HG03039 (cell line): ENCODE results near the gene ZC4H2.
A peak's percentile ranks its signal among the peaks of the same experiment; 100 is the strongest.
"Not testable (repeated sequence)": the region's sequence is repeated elsewhere in the genome, so short reads cannot be mapped to it uniquely, and the experiment has no call there.

Source experiments
- ATAC-seq: cut with Tn5 transposase; IDR thresholded peaks from one replicate; pipeline ENCODE4 v1.9.1; 2021; ENCODE audit warnings: mild to moderate bottlenecking, moderate library complexity; ENCODE audit not compliant: unreplicated experiment

Gene ZC4H2, protein sequence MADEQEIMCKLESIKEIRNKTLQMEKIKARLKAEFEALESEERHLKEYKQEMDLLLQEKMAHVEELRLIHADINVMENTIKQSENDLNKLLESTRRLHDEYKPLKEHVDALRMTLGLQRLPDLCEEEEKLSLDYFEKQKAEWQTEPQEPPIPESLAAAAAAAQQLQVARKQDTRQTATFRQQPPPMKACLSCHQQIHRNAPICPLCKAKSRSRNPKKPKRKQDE

DNA sequence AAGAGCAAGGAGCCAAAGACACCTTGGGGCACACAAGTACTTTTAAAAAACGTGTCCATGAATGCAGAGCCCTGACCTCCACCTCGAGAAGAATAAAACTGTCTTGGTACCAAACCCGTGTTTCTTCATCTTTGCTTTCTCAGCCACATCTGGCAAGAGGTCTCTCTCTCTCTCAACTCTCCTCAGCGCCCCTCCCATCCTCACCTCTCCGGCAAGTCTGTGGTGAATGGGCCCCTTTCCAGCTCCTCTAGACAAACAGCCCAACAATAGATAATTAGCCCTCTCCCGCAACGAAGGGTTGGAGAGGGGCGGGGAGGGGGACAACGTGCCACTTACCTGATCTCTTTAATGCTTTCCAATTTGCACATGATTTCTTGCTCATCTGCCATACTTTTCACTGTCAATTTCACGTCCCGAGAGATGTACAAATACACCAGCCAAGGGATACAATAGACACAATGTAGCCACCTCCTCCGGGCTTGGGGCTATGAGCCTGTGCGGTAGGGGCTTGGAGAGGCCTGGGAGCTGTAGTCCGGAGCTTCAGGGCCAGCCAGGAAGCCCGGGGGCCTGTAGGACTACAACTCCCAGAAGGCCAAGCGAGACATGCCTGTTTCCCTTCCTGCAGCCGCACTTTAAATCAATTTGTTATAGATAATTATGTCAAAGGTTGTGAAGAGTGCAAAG, at the start of gene ZC4H2:
Gene ZC4H2 (minus strand): TSS at position 462 of the 684 bp plus-strand sequence. CDS start 73 bp downstream, at position 389.
- ATAC-seq, result peak; percentile 100

DNA sequence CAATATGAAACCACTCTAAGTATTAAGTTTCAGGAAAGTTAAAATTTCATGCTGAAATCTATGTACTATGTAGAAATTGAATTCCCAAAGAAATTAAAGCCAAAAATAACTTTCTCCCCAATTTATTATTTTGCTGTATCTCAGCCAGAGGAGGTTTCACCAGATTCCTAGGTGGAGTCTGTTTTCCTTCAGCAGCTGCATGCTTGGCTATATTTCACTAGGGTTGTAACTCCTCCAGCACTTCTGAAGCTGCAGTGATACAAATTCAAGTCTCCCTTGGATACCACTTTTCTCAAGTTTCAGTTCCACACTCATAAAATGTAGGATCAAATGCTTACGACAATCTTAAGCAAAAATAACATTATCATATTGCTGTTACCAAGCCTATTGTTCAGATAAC, 41.2 kb upstream of the ZC4H2 start:
- no peak for ATAC-seq

DNA sequence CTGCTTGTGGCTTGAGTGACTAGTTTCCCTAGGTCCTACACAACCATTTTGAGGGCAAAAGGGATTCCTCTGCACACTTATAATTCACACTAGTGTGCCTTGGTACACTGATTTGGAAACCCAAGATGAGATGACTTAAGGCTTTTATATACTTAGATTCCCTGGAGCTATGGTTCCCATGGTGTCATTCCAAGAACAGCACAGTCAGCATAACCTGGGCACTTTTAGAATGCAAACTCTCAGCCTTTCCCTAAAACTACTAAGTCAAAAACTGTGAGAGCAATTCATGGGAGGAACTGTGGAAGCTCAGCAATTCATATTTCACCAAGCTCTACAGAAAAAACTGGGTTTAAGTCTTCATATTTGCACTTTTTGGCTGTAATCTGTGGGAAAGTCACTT, 38.0 kb upstream of the ZC4H2 start:
- ATAC-seq, result no peak

DNA sequence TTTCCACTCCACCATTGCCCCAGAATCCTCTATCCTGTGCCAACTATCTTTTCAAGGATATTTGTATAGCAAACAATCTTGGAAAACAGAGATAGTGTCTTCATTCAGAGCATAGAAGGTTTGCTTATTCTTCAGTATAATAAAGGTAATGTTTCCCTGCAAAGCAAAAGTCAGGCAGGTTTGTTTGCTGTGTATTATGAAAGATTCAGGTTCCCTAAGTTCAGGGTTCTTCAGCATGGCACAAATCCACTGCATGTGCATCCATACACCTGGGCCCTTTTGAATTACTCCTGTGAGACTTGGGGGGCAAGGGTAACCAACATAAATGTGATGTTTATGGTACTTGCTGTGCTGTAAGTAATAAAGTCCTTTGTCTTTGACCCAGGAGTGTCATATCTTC, 33.2 kb upstream of the ZC4H2 start:
- ATAC-seq, result no peak

DNA sequence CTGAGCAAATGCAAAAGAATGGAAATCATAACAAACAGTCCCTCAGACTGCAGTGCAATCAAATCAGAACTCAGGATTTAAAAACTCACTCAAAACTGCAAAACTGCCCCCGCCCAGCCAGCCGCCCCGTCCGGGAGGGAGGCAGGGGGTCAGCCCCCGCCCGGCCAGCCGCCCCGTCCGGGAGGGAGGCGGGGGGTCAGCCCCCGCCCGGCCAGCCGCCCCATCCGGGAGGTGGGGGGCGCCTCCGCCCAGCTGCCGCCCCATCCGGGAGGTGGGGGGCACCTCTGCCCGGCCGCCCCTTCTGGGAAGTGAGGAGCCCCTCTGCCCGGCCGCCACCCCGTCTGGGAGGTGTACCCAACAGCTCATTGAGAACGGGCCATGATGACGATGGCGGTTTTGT, 26.0 kb upstream of the ZC4H2 start:
- not testable (repeated sequence) for ATAC-seq

DNA sequence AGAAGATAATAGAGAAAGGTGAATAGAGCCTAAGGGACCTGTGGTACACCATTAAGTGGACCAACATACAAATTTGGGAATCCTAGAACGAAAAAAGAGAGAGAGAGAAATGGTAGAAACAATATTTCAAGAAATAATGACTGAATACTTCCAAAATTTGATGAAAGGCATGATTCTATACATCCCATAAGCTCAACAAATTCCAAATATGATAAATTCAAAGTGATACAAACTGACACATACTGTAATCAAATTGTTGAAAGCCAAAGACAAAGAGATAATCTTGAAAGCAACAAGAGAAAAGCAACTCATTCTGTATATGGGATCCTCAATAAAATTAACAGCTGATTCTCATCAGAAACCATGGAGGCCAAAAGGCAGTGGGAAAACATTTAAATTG, 20.6 kb upstream of the ZC4H2 start:
- no peak for ATAC-seq

DNA sequence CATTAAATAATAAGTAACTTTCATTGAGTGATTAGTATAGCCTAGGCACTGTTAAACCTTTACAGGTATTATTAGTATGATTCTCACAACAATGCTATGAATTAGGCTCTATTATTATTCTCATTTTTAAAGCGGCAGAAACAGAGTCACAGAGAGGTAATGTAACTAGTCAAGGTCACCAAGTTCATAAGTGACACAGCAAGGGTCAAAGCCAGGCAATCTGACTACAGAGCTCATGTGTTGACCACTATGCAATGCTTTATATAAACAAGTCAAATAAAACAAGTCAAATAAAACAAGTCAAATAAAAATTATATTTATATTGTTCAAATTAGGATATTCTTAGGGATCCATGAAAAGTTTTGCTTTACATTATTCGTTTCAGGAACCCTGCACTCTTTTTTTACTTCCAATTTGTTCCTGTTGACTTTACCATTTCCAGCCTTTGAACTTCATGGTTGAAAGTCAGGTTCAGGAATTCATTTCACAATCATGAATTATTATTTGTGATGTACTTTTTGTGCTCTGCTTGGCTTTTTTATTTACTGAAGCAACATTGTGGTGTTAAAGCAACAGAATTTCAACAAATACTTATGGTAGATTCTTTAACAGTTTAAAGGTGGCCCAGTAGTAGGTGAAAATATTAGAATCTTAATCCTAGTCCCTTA, 18.0 kb upstream of the ZC4H2 start:
- ATAC-seq, result no peak

DNA sequence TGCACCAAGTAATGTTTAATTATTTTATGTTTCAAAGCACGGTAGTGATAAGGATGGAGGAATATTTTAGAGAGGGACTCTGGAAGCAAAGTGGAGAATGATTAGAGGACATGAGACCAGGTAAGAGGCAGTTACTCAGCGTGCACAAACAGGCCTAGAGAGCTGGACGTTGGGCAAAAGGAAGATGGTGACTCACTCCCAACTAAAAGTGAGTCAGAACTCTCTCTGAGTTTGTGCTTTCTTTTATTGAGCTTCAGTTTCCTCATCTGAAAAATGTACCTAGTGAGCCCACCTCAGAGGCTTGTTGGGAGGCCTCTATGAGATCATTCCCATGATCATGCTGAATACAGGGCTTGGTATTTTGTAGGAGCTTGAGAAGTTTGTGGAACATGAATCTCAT, 1.6 kb upstream of the ZC4H2 start:
- no peak for ATAC-seq

DNA sequence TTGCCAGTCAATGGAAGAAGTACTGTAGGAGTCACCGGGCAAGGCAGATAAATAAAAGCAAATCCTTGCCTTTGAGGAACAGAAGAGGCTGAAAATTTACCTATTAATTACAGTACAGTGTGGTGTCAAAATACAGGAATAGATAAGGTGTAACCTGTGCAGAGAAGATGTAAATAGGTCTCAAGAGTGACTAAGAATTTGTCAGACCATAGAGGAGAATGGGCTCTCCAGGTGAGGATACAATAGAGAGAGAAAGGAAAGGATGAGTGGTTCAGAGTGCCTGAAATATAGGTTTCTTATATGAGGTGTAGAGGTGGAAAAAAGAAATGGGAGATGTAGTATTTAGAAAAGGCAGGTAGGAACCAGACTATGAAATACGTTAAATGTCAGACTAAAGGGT, 801 bp upstream of the ZC4H2 start:
- no peak for ATAC-seq

DNA sequence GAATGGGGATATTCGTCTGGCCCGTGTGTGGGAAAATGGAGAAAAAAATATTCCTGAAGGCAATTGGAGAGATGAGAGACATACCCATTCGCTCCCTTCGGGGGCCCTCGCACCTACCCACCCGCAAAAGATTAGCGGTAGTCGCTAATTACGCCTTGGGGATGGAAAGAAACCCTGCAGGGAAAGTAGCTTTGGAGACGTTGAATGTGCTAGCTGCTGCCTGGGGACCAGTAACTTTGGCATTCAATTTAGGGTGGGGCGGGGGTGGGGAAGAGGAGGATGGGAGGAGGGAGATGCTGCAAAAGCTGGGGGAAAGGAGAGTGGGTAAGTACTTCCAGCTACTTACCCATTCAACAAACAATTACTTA, 407 bp upstream of the ZC4H2 start:
- peak; percentile 22 for ATAC-seq

DNA sequence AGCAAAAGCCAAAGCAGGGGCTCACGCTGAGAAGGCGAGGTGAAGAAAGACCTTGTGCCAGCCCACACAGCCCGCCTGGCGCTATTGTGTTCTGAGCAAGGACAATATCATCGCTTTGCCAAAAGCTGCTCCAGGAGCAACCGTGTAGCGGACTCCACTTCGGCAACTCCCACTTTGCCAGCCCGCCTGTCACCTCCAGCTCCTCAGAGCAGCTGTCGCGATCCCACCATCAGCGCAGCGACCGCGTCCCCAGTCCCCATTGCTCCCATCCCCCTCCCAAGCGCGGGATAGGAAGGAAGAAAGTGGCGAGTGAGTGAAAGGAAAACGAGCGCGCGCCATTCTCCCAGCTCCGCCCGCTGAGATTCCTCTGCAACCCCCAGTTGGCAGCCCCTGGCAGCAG, 759 bp downstream of the ZC4H2 start:
- no peak for ATAC-seq

DNA sequence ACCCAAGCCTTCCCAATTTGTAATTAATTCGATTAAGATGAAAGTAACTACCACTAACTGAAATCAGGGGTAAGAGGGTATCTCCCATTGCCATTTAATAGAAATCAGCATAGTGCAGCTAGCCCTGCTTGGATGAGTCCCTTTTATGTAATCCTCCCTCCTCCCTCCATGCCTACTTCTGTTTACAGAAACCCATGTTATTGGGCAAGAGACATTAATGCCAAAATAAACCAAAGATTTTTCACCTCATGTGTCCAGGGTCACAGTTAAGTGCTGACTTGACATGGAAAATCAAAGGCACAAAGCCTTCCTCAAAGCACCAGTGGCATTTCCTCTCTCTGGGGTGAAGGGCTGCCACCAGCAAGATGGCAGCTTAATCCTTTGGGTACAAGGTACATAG, 50.8 kb downstream of the ZC4H2 start:
- no peak for ATAC-seq

DNA sequence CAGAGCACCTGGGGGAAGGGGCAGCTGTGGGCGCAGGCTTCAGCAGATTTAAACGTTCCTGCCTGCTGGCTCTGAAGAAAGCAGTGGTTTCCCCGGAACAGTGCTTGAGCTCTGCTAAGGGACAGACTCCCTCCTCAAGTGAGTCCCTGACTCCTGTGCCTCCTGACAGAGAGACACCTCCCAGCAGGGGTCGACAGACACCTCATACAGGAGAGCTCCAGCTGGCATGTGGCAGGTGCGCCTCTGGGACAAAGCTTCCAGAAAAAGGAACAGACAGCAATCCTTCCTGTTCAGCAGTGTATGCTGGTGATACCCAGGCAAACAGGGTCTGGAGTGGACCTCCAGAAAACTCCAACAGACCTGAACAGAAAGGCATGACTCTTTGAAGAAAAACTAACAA, 68.1 kb downstream of the ZC4H2 start:
- no peak for ATAC-seq

DNA sequence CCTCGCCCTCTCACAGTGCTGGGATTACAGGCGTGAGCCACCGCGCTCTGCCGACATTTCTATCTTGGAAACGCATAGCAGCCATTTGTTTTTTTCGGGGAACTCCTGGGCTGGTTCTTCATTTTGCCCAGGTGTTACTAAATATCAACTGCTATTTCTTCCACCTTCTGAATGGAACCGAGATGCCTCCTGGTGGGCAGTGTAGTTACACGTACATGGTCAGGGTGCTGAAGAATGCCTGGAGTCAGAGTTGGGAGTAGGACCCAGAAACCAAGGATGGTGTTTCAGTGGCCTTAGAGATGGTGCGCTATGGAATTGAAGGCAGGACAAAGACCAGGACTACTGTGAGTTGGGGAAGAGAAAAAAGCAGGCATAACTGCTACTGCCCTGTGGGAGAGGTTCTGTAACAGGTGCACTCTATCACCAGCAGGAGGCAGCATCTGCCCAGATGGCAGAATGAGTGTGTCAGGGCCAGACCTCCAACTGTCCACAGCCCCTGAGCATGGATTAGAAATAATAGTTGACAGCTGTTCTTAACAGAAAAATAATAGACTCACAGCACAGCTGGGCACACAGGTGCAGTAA, 81.7 kb downstream of the ZC4H2 start:
- no peak for ATAC-seq

DNA sequence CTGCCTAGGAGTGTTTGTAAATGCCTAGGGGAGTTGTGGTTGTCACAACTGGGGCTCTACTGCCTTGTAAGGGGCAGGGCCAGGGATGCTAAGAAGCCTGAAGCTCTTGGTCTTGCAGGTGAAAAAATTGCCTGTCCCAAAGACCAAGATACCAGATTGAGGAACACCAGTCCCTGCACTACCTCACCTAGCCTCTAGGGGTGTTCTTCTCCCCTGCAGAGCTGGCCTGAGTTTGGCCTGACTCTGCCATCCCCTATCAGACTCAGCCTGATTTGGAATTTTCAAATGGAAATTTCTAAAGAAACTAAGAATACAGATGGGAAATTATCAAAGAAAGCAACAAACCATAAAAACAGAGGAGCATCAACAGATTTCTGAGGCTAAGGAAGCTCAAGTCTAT, 90.4 kb downstream of the ZC4H2 start:
- ATAC-seq, result no peak

DNA sequence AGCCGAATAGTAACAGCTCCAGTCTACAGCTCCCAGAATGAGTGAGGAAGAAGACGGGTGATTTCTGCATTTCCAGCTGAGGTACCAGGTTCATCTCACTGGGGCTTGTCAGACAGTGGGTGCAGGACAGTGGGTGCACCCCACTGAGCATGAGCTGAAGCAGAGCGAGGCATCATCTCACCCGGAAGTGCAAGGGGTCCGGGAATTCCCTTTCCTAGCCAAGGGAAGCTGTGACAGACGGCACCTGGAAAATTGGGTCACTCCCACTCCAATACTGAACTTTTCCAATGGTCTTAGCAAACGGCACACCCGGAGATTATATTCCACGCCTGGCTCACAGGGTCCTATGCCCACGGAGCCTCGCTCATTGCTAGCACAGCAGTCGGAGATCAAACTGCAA, 97.5 kb downstream of the ZC4H2 start:
- not testable (repeated sequence) for ATAC-seq

DNA sequence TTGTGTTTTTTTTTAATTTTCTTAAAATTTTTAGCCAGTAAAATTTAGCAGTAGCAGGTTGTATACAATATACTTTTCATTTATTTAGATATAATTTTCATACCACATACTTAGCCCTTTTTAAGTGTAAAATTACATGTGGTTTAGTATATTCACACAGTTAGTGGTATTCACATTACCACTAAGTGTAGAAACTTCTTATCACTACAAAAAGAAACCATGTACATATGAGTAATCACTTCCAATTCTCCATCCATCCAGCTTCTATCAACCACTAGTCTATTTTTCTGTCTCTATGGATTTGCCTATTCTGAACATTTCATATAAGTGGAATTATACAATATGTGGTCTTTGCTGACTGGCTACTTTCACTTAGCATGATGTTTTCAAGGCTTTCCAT, 109.0 kb downstream of the ZC4H2 start:
- no peak for ATAC-seq
